ENCODE measurements around the gene SGK1. TPM values are rescaled to one million over a fixed set of nuclear protein-coding genes. Genes with fewer than 3 reads are reported as not detected.

Gene SGK1
- total RNA-seq, 4 donors from 2014 or later: 78.8 to 221 (median 164) TPM

- no peak for TF ChIP-seq CTCF (IDR thresholded peaks at IDR 0.05; ENCODE audit: low read depth)
These were observed 152.2 kb downstream of the SGK1 start for GRCh38 chr6:134165561-134166201.

GRCh38 chr6:134164300-134164699 lies 153.6 kb downstream of the SGK1 start:
- no peak for TF ChIP-seq CTCF (IDR thresholded peaks at IDR 0.05; ENCODE audit: low read depth)

- TF ChIP-seq CTCF (IDR thresholded peaks at IDR 0.05; ENCODE audit: low read depth): no peak
These were observed 155.0 kb downstream of the SGK1 start for GRCh38 chr6:134162932-134163331.

GRCh38 chr6:134161041-134161440 lies 156.9 kb downstream of the SGK1 start:
- TF ChIP-seq CTCF (IDR thresholded peaks at IDR 0.05; ENCODE audit: low read depth): no peak

- no peak for TF ChIP-seq CTCF (IDR thresholded peaks at IDR 0.05; ENCODE audit: low read depth)
These were observed 165.0 kb downstream of the SGK1 start for GRCh38 chr6:134152767-134153485.

GRCh38 chr6:134148566-134148965 lies 169.3 kb downstream of the SGK1 start:
- no peak for TF ChIP-seq CTCF (IDR thresholded peaks at IDR 0.05; ENCODE audit: low read depth)

- no peak for TF ChIP-seq CTCF (IDR thresholded peaks at IDR 0.05; ENCODE audit: low read depth)
These were observed 170.8 kb downstream of the SGK1 start for GRCh38 chr6:134147034-134147533.
